Kidney epithelial cell (primary cell): ENCODE data around the gene TGFBR2. TPM values are rescaled to one million over a fixed set of nuclear protein-coding genes. Genes with fewer than 3 reads are reported as not detected.

Experiments
- DNase-seq: peaks from one replicate; pipeline ENCODE4 v3.0.0-alpha.2; 2010; ENCODE audit warnings: low read depth
- H3K27me3 ChIP-seq: 2 replicates; pipeline ENCODE4 v1.6.0; 2011; ENCODE audit warnings: low read length; ENCODE audit not compliant: control insufficient read depth, insufficient read depth
- H3K36me3 ChIP-seq: 2 replicates; pipeline ENCODE4 v1.5.1; 2011; ENCODE audit warnings: low read length; ENCODE audit not compliant: control insufficient read depth, insufficient read depth
- H3K4me3 ChIP-seq: 2 replicates; pipeline ENCODE4 v1.5.1; 2011; ENCODE audit warnings: low read depth, mild to moderate bottlenecking, control low read depth, low read length
- total RNA-seq: library from RNA; depleted of rRNA; stranded (reverse); fragments of >200 nt; gene quantifications from 2 replicates; pipeline ENCODE4 v1.2.3, GENCODE V29; 2015
- TF ChIP-seq, protein P1 (sequence below): IDR thresholded peaks from 2 replicates; pipeline ENCODE4 v1.5.1; 2011; ENCODE audit warnings: mild to moderate bottlenecking, moderate library complexity, low read length, control low read depth, inconsistent platforms; ENCODE audit not compliant: insufficient read depth, poor library complexity, severe bottlenecking

TGFBR2 gene
- total RNA-seq, 1 donor from 2014 or later, result 33.4 TPM

DNA sequence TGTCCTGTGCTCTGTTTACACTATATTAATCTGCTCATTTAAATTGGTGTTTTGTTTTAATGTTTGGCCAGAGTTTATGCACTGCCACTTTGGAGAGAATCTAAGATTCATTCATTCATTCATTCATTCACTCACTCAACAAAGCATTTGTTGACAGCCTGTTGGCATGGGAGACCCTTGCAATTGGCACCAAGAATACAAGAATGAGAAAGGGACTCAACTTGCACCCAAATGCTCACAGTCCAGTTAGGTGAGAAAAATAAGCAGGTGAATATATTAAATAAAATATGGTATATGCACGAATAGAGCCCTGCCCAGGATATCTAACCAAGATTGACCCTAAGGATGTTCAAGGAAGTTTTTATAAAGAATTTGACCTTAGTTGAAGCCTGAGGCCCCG is 80.4 kb downstream of the TGFBR2 start:
- Histone ChIP-seq H3K36me3 (peaks cover 3% of the 10 kb centered on the region), H3K4me3 (no peak overlapping the region), H3K27me3 (no peaks in the 10 kb centered on the region)
- TF ChIP-seq, protein P1, sequence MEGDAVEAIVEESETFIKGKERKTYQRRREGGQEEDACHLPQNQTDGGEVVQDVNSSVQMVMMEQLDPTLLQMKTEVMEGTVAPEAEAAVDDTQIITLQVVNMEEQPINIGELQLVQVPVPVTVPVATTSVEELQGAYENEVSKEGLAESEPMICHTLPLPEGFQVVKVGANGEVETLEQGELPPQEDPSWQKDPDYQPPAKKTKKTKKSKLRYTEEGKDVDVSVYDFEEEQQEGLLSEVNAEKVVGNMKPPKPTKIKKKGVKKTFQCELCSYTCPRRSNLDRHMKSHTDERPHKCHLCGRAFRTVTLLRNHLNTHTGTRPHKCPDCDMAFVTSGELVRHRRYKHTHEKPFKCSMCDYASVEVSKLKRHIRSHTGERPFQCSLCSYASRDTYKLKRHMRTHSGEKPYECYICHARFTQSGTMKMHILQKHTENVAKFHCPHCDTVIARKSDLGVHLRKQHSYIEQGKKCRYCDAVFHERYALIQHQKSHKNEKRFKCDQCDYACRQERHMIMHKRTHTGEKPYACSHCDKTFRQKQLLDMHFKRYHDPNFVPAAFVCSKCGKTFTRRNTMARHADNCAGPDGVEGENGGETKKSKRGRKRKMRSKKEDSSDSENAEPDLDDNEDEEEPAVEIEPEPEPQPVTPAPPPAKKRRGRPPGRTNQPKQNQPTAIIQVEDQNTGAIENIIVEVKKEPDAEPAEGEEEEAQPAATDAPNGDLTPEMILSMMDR, result no peak
- DNase-seq, result no peak

DNA sequence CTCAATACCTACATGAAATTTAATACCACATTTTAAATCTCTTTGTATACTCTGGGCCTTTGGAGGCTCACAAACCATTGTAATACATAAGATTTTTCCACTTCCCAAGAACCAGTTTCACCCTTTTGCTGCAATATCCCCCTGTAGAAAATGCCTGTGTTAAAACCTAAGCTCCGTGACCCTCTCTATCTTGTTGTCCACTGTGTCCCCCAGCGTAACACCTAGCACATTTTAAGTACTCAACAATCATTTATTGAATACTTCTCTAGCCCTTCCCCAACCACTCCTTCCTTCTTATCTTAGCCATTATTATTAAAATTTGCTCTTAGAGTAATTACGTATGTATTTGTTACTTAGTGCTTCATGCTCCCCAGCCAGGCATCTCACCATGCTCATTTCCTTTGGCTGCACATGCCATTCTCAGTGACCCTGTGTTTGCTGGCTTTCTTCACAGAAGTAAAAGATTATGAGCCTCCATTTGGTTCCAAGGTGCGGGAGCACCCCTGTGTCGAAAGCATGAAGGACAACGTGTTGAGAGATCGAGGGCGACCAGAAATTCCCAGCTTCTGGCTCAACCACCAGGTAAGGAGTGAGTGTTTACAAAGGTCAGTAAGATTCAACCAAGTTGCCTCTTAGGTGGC is 81.6 kb downstream of the TGFBR2 start:
- Histone ChIP-seq H3K4me3 (no peak overlapping the region), H3K27me3 (no peaks in the 10 kb centered on the region), H3K36me3 (peaks cover 4% of the 10 kb centered on the region)
- TF ChIP-seq, protein P1, result no peak
- DNase-seq, result no peak

DNA sequence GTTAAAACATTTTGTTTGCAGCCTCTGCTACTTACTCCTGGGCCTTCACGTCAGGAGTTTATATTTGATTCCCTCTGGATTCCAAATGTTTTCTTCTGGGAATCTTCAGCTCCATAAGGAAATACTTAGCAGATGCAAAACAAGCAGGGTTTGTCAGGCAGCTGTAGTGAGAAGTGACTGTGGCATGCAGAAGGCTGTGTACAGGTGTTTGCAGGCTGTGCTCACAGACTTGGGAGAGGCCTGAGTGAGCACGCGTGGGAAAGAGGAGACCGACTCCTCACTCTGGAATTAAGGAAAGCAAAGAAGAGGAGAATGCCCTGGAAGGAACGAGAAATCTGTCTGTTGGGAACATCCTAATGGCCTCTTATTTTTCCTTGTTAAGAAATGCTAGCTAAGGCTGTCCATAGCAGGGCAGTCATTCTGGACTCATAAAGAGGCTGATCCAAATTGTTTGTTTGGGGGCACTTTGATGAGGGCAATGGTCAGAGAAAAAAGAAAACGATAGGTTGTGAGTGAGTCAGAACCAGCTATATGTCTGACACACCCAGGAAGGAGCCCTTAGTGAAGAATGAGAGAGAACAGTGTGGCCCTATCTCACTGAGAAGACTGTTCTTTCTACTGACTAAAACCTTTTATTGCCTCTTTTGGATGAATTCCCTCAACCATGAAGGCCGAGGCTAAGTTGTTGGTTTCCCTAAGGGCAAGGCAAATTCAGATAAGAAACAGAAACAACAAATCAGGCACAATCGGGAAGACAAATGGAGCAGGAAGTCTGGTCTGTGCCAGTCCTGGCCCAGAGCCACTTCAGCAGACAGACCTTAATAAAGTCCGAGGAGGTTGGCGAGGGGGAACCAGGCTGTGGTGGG is 82.6 kb downstream of the TGFBR2 start:
- Histone ChIP-seq H3K4me3 (no peak overlapping the region), H3K27me3 (no peaks in the 10 kb centered on the region), H3K36me3 (peaks cover 3% of the 10 kb centered on the region)
- DNase-seq, result peak; percentile 51
- TF ChIP-seq, protein P1, result no peak

DNA sequence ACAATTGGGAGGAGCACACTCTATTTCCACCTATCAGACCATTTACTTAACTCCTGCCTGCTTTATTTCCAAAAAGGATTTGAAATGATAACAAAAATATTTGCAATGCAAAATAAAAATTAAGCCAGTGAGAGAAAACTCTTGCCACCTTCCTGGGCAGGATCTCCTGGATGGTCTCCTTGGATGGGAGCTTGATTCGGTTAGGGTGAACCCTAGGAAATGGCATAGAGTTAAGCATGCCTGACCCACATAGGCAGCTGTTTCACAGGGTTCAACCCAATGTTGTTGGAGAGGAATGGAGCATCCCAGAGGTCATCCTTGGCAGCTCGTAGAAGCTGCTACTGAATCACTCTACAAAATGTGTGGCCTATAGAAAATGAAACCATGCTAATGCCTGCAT is 83.8 kb downstream of the TGFBR2 start:
- no peak overlapping the region for H3K4me3 ChIP-seq
- H3K36me3 ChIP-seq, result peaks cover 3% of the 10 kb centered on the region
- H3K27me3 ChIP-seq, result no peaks in the 10 kb centered on the region
- TF ChIP-seq, protein P1, result no peak
- no peak for DNase-seq

DNA sequence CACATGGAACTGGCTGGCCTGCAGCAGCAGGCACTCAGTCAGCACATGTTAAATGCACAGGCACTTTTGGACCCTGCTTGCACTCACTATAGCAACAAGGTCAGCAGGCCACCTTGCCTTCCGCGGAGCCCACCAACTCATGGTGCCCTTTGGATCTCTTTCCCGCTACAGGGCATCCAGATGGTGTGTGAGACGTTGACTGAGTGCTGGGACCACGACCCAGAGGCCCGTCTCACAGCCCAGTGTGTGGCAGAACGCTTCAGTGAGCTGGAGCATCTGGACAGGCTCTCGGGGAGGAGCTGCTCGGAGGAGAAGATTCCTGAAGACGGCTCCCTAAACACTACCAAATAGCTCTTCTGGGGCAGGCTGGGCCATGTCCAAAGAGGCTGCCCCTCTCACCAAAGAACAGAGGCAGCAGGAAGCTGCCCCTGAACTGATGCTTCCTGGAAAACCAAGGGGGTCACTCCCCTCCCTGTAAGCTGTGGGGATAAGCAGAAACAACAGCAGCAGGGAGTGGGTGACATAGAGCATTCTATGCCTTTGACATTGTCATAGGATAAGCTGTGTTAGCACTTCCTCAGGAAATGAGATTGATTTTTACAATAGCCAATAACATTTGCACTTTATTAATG is 85.0 kb downstream of the TGFBR2 start:
- no peak for DNase-seq
- Histone ChIP-seq H3K4me3 (no peak overlapping the region), H3K27me3 (no peaks in the 10 kb centered on the region), H3K36me3 (peaks cover 3% of the 10 kb centered on the region)
- TF ChIP-seq, protein P1, result no peak
